Prostate gland (tissue), 2 donors: ENCODE measurements around the gene CPLX1.

Source experiments
- POLR2AphosphoS5 ChIP-seq: sonication (generic); formaldehyde crosslinking; IDR thresholded peaks from one replicate; pipeline ENCODE4 v1.6.1; 2017; ENCODE audit warnings: antibody characterized with exemption
- TF ChIP-seq, protein P1 (sequence below), 4 experiments: fragments of 200-600 bp in 2 of 4; fragments of 450-650 bp in 2 of 4; sonication (generic) in 2 of 4; IDR thresholded peaks; 1 replicate in 3 of 4; 2 replicates in 1 of 4; pipeline ENCODE4 v1.5.1; 2016 to 2019; ENCODE audit warnings: antibody characterized with exemption in 4 of 4, mild to moderate bottlenecking in 2 of 4, moderate library complexity in 2 of 4

DNA sequence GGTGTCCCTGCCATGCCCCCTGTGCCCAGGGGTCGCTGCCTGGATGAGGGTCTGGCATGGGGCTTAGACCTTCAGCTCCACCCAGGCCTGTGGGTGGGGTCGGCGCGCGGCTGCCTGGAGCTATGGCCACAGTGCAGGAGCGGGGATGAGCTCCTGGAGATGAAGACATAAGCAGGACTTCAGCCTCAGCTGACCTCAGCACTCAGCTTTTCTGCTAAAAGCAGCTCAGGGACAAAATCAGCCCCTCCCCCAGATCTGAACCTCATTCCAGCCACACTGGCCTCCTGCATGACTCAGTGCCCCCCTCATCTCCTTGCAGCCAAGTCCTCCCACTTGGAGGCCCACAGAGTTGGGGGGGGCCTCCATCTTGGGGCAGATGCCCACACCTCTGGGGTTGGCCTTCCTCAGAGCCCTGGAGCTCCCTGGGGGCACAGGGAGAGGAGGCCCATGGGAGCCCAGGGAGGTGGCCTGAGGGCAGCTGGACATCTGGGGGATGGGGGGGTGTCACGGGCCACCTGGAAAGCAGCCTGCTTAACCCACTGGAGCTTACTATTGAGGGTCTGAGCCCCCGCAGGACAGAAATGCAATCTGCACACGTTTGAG is 19.4 kb upstream of the CPLX1 start:
- TF ChIP-seq, protein P1, sequence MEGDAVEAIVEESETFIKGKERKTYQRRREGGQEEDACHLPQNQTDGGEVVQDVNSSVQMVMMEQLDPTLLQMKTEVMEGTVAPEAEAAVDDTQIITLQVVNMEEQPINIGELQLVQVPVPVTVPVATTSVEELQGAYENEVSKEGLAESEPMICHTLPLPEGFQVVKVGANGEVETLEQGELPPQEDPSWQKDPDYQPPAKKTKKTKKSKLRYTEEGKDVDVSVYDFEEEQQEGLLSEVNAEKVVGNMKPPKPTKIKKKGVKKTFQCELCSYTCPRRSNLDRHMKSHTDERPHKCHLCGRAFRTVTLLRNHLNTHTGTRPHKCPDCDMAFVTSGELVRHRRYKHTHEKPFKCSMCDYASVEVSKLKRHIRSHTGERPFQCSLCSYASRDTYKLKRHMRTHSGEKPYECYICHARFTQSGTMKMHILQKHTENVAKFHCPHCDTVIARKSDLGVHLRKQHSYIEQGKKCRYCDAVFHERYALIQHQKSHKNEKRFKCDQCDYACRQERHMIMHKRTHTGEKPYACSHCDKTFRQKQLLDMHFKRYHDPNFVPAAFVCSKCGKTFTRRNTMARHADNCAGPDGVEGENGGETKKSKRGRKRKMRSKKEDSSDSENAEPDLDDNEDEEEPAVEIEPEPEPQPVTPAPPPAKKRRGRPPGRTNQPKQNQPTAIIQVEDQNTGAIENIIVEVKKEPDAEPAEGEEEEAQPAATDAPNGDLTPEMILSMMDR (IDR thresholded peaks at IDR 0.05) = no peak
- no peak for TF ChIP-seq POLR2AphosphoS5
